ENCODE data around the gene LINGO4. TPM values are rescaled to one million over a fixed set of nuclear protein-coding genes. Genes with fewer than 3 reads are reported as not detected.

LINGO4 gene
- total and polyA plus RNA-seq, 10 of the 15 experiments (the other 5 are each of a cell fraction or from before 2014, with no cell fraction given): not detected

DNA sequence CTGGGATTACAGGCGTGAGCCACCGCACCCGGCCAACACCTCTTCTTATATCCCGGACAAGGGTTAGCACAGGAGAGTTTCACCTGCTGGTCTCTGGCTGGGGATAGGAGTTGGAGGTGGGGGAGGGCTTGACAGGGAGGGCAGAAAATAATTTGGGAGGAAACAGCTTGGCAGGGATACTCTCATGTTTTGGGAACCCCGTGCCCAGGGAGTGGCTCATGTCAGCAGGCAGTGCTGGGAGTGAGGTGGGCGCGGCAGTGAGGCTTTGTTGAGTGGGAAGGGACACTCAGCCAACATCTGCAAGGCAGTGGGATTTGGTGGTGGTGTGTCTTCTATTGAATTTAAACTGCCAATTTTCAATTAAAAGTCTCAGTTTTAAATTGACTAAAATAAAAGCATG lies 49.4 kb upstream of the LINGO4 start:
- no TSS peak for BruUV-seq (replicated peaks)
- Histone ChIP-seq H3K4me1 (ENCODE audit: control insufficient read depth, insufficient read depth, low read length) (peaks cover 1% of the 10 kb centered on the region), H3K4me2 (ENCODE audit: control insufficient read depth, insufficient read depth) (no peak overlapping the region), H3K27ac (ENCODE audit: control insufficient read depth, insufficient read depth) (no peak overlapping the region), H2AFZ (ENCODE audit: control insufficient read depth, low read depth, low read length) (no peak overlapping the region), H3K9me3 (replicated peaks; ENCODE audit: control insufficient read depth, insufficient read depth, low read length) (no peaks in the 10 kb centered on the region), H3K27me3 (replicated peaks in 1 of 2; ENCODE audit: control insufficient read depth in 2 of 2, insufficient read depth in 2 of 2, low read length in 1 of 2) (peaks cover 0 to 3% of the 10 kb centered on the region in 2 experiments; a peak in 1 of 4 replicates), H3K79me2 (ENCODE audit: control insufficient read depth, insufficient read depth, low read length) (no peaks in the 10 kb centered on the region), H4K20me1 (ENCODE audit: control insufficient read depth, insufficient read depth) (no peaks in the 10 kb centered on the region), H3K4me3 (no peak overlapping the region), H3K9ac (ENCODE audit: control insufficient read depth, insufficient read depth, low read length) (no peak overlapping the region), H3K36me3 (ENCODE audit: control insufficient read depth in 2 of 2, insufficient read depth in 2 of 2, low read length in 1 of 2) (no peaks in the 10 kb centered on the region)
- CTCF ChIA-PET: no interaction called here
- POLR2A ChIA-PET: no interaction called here
- intact Hi-C loops (cut with micrococcal nuclease; ENCODE audit: unreplicated experiment) (no loop called here), in situ Hi-C loops (cut with MboI) (no loop called here)
- SMC1A ChIA-PET (ENCODE audit: uncharacterized antibody, unreplicated experiment): no interaction called here
- 55% methylated on average over 7 of the region's 7 CpGs for WGBS (ENCODE audit: insufficient coverage, insufficient replicate concordance, low lambda C conversion rate, missing lambda C conversion rate)
- RAD21 ChIA-PET (ENCODE audit: unreplicated experiment): no interaction called here
- no peak for ATAC-seq
- no peak for DNase-seq (ENCODE audit: low read depth, low spot score)
- TF ChIP-seq NFIC (IDR thresholded peaks at IDR 0.05; ENCODE audit: low read depth, low read length) (no peak), PAX8 (IDR thresholded peaks at IDR 0.05) (no peak), MEF2A (IDR thresholded peaks at IDR 0.05; ENCODE audit: insufficient read depth, low read depth, low read length) (no peak), POLR2A (IDR thresholded peaks at IDR 0.05; ENCODE audit: low read depth, low read length) (no peak), CREM (IDR thresholded peaks at IDR 0.05; ENCODE audit: low read depth) (no peak), GABPA (IDR thresholded peaks at IDR 0.05; ENCODE audit: low read depth) (no peak), RELA (IDR thresholded peaks at IDR 0.05; ENCODE audit: borderline replicate concordance, partially characterized antibody) (no peak)
- TF ChIP-seq, protein P1, sequence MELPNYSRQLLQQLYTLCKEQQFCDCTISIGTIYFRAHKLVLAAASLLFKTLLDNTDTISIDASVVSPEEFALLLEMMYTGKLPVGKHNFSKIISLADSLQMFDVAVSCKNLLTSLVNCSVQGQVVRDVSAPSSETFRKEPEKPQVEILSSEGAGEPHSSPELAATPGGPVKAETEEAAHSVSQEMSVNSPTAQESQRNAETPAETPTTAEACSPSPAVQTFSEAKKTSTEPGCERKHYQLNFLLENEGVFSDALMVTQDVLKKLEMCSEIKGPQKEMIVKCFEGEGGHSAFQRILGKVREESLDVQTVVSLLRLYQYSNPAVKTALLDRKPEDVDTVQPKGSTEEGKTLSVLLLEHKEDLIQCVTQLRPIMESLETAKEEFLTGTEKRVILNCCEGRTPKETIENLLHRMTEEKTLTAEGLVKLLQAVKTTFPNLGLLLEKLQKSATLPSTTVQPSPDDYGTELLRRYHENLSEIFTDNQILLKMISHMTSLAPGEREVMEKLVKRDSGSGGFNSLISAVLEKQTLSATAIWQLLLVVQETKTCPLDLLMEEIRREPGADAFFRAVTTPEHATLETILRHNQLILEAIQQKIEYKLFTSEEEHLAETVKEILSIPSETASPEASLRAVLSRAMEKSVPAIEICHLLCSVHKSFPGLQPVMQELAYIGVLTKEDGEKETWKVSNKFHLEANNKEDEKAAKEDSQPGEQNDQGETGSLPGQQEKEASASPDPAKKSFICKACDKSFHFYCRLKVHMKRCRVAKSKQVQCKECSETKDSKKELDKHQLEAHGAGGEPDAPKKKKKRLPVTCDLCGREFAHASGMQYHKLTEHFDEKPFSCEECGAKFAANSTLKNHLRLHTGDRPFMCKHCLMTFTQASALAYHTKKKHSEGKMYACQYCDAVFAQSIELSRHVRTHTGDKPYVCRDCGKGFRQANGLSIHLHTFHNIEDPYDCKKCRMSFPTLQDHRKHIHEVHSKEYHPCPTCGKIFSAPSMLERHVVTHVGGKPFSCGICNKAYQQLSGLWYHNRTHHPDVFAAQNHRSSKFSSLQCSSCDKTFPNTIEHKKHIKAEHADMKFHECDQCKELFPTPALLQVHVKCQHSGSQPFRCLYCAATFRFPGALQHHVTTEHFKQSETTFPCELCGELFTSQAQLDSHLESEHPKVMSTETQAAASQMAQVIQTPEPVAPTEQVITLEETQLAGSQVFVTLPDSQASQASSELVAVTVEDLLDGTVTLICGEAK (IDR thresholded peaks at IDR 0.05; ENCODE audit: borderline replicate concordance): no peak
- FAIRE-seq: no peak

All from GM12878 (cell line).